A673 (cell line): ENCODE measurements around the gene PLCB2. TPM values are rescaled to one million over a fixed set of nuclear protein-coding genes. Genes with fewer than 3 reads are reported as not detected.

Experiments used
- BruUV-seq: library from RNA; stranded (reverse); fragments of 400-500 nt; replicated peaks from 2 replicates; lab custom pipeline; 2021; lab: Mats Ljungman, UMichigan
- CTCF ChIA-PET: fragments of 300-600 bp; sonication (Branson Sonifier 250); formaldehyde crosslinking; loops from one replicate; lab custom pipeline; 2022; ENCODE audit warnings: antibody characterized with exemption; lab: Charles Lee
- POLR2A ChIA-PET: fragments of 300-600 bp; sonication (Branson Sonifier 250); formaldehyde crosslinking; loops from one replicate; lab custom pipeline; 2022; ENCODE audit warnings: antibody characterized with exemption; ENCODE audit not compliant: low non-redundant PET; lab: Charles Lee
- DNase-seq: peaks from one replicate; pipeline ENCODE4 v3.0.0-alpha.2; 2015; ENCODE audit warnings: low spot score
- H3K27ac ChIP-seq: fragments of 200-600 bp; sonication (generic); 2 replicates; pipeline ENCODE4 v1.5.1; 2016; ENCODE audit warnings: mixed run types, low read depth, mild to moderate bottlenecking, mixed read lengths, antibody characterized with exemption, low read length; ENCODE audit not compliant: poor library complexity, severe bottlenecking
- H3K27me3 ChIP-seq: fragments of 200-600 bp; sonication (generic); replicated peaks from 2 replicates; pipeline ENCODE4 v1.6.1; 2017; ENCODE audit warnings: mixed run types, low read depth, mild to moderate bottlenecking, mixed read lengths, antibody characterized with exemption, low read length; ENCODE audit not compliant: insufficient read depth, poor library complexity
- H3K36me3 ChIP-seq: fragments of 200-600 bp; sonication (generic); 2 replicates; pipeline ENCODE4 v1.6.1; 2016; ENCODE audit warnings: mixed run types, mild to moderate bottlenecking, mixed read lengths, antibody characterized with exemption, low read length; ENCODE audit not compliant: insufficient read depth, poor library complexity, severe bottlenecking
- H3K4me1 ChIP-seq: fragments of 200-600 bp; sonication (generic); 2 replicates; pipeline ENCODE4 v1.6.1; 2017; ENCODE audit warnings: mixed run types, mild to moderate bottlenecking, mixed read lengths, antibody characterized with exemption, low read length; ENCODE audit not compliant: insufficient read depth, poor library complexity, severe bottlenecking
- H3K4me3 ChIP-seq: fragments of 200-600 bp; sonication (generic); 2 replicates; pipeline ENCODE4 v1.5.1; 2016; ENCODE audit warnings: low read depth, mixed run types, mild to moderate bottlenecking, mixed read lengths, low read length; ENCODE audit not compliant: poor library complexity, severe bottlenecking
- H3K9me3 ChIP-seq: fragments of 200-600 bp; sonication (generic); 2 replicates; pipeline ENCODE4 v1.6.1; 2016; ENCODE audit warnings: mixed run types, low read depth, mild to moderate bottlenecking, mixed read lengths, antibody characterized with exemption, low read length; ENCODE audit not compliant: poor library complexity, severe bottlenecking
- EZH2 ChIP-seq: fragments of 200-600 bp; sonication (generic); IDR thresholded peaks from 2 replicates; pipeline ENCODE4 v1.6.1; 2017; ENCODE audit warnings: borderline replicate concordance, low read depth, mild to moderate bottlenecking, mixed read lengths, antibody characterized with exemption, low read length; ENCODE audit not compliant: poor library complexity, severe bottlenecking
- intact Hi-C: fragments of 100-400 bp; cut with micrococcal nuclease; formaldehyde crosslinking; loops from one replicate; pipeline ENCODE4 v1.10.0; 2022; ENCODE audit not compliant: unreplicated experiment
- total RNA-seq: library from RNA; stranded (reverse); gene quantifications from 2 replicates; pipeline ENCODE4 v1.2.3, GENCODE V29; 2021
- TF ChIP-seq, protein P1 (sequence below): fragments of 300-800, 200-600 bp; sonication (generic); conservative IDR thresholded peaks from 2 replicates; pipeline ENCODE4 v1.5.1; 2017; ENCODE audit warnings: low read depth, mild to moderate bottlenecking, antibody characterized with exemption, low read length, moderate library complexity, mixed read lengths

Gene PLCB2
- total RNA-seq, 1 experiment from 2014 or later: 5.6 TPM

DNA sequence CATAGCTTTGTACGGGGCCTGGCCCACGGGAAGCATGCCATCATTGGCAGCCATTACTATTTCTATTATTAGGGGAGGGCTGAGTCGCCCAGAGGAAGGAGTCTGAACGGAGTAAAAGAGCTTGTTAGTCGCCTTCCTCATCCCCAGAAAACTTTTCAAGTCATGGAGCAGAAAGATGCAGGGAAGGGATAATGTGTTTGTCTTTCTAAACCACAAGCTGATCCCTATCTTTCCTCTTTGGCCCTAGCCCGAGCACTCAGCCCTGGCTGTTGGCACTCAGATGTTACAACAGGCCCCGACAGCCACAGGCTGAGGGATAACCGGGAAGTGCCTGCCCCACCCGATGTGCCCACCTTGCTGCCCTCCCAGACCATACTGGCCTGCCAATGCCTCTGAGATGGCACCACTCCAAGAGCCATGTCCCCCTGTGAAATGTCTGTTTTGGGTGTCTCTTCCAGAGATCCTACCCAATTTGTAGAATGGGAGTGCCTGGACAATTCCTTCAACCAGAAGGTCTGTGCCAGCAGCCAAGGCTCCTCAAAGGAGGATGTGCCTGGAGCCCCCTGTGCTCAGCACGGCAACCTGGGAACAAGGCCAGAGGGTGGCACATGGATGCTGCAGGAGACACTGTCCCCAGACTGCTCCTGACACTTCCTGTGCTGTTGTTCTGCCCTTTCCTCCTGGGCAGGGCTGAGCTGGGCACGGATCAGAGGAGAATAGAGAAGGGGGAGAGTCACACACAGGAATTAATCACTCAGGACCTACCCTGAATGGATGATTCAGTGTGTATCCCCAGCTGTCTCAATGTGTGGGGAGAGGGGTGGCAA, 58.0 kb downstream of the PLCB2 start:
- no TSS peak for BruUV-seq
- Histone ChIP-seq H3K27me3 (no peaks in the 10 kb centered on the region), H3K4me1 (peaks cover 10% of the 10 kb centered on the region), H3K36me3 (no peaks in the 10 kb centered on the region), H3K9me3 (no peaks in the 10 kb centered on the region), H3K27ac (no peak overlapping the region), H3K4me3 (no peak overlapping the region)
- intact Hi-C loops: no loop called here
- TF ChIP-seq, protein P1, sequence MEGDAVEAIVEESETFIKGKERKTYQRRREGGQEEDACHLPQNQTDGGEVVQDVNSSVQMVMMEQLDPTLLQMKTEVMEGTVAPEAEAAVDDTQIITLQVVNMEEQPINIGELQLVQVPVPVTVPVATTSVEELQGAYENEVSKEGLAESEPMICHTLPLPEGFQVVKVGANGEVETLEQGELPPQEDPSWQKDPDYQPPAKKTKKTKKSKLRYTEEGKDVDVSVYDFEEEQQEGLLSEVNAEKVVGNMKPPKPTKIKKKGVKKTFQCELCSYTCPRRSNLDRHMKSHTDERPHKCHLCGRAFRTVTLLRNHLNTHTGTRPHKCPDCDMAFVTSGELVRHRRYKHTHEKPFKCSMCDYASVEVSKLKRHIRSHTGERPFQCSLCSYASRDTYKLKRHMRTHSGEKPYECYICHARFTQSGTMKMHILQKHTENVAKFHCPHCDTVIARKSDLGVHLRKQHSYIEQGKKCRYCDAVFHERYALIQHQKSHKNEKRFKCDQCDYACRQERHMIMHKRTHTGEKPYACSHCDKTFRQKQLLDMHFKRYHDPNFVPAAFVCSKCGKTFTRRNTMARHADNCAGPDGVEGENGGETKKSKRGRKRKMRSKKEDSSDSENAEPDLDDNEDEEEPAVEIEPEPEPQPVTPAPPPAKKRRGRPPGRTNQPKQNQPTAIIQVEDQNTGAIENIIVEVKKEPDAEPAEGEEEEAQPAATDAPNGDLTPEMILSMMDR: no peak
- no peak for TF ChIP-seq EZH2
- ChIA-PET POLR2A (no interaction called here), CTCF (no interaction called here)
- DNase-seq: no peak

DNA sequence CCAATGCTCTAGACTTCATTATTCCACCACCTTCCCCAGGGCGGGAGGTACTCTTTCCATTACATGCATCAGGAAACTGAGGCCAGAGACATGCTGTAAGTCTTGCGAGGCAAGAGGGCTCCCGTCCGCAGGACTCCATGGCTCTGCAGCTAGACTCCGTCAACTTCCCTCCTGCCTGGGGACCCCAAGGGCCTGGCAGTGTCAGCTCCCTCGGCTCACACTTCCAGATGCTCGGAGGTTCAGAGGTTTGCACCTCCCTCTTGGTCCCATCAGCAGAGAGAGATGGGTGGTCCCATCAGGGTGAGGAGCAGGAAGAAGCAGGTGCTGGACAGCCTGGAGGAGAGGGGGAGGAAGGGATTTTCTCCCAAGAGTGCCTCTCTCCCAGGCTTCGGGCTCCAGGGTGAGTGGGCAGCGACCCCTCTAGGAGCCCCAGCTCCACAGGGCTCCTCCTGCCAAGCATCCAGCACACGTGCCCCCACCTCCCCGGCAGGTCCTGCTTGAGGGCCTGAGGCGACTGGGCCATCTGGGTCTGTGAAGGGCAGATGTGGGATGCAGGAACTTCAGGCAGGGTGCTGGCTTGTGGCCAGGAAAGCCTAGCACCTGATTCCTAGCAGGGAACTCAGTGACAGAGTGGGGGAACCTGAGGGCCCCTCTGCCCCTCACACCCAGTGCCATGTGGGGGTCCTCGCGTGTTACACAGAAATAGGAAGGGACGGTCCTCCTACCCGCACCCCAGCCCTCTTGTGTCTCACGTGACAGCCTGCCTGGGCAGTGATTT, 59.5 kb downstream of the PLCB2 start:
- DNase-seq: no peak
- POLR2A ChIA-PET: no interaction called here
- intact Hi-C loops: no loop called here
- no peaks in the 10 kb centered on the region for H3K27me3 ChIP-seq
- no peaks in the 10 kb centered on the region for H3K36me3 ChIP-seq
- CTCF ChIA-PET: no interaction called here
- no peak overlapping the region for H3K4me3 ChIP-seq
- no TSS peak for BruUV-seq
- peaks cover 5% of the 10 kb centered on the region for H3K4me1 ChIP-seq
- no peak overlapping the region for H3K27ac ChIP-seq
- TF ChIP-seq, protein P1: no peak
- no peaks in the 10 kb centered on the region for H3K9me3 ChIP-seq

DNA sequence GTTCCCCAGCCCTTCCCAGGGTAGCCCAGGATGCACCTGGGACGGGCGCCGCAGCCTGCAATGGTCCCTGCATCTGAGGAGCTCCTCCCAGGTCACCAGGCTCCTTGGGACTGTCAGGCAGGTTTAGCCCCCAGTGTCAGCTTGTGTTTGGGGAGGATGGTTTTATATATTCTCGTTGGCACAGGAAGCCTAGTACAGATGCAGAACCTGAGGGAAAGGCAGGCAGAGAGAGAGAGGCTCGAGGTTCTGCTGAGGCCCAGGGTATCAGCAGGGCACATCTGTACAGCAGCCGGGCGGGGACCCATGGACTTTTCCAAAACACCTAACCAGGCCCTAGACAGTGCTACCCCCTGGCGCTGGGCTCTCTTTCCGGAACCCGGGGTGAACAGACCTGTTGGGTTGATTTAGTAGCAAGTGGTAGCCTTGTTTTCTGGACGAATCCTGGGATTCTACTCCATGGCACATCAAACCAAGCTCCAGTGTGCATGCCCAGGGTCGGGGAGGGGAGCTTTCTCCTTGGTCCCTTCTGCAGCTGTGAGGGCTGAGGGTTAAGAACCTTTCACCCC, 60.2 kb downstream of the PLCB2 start:
- no peaks in the 10 kb centered on the region for H3K27me3 ChIP-seq
- no peak for TF ChIP-seq EZH2
- TF ChIP-seq, protein P1: no peak
- no peaks in the 10 kb centered on the region for H3K4me1 ChIP-seq
- no peaks in the 10 kb centered on the region for H3K9me3 ChIP-seq
- ChIA-PET POLR2A (no interaction called here), CTCF (no interaction called here)
- no peak overlapping the region for H3K27ac ChIP-seq
- intact Hi-C loops: no loop called here
- no peak for DNase-seq
- no peak overlapping the region for H3K4me3 ChIP-seq
- no peaks in the 10 kb centered on the region for H3K36me3 ChIP-seq
- BruUV-seq: no TSS peak
